HL-60/S4 treated with retinoic acid at 250 ng/mL for 4 days and 3 days (cell line): ENCODE data around the gene TRABD2A.
"Not testable (repeated sequence)": the region's sequence is repeated elsewhere in the genome, so short reads cannot be mapped to it uniquely, and the experiment has no call there.

Experiments used
- in situ Hi-C: fragments of 300-500 bp; cut with MboI; formaldehyde crosslinking; loops from 2 replicates; pipeline ENCODE4 v1.7.0; 2022; ENCODE audit warnings: low sequenced_read_pairs

Gene TRABD2A

DNA sequence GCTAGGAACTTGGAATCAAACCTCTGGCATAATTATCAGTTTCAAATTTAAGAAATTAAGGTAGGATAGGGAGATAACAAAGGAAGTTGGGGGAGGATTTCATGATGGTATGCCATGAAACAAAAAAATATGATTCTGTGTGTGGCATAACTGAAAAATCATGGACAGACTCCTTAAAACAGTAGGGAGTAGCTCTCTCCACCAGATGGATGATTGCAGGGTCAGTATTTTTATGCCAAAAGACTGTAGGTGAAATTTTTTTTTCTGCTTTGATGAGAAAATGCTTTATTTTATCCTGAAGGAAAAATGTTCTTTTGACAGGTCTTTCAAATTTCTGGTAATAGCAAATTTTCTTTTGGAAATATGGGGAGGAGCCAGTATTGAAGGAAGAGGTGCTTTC is 94.3 kb downstream of the TRABD2A start:
- in situ Hi-C loops = no loop called here

DNA sequence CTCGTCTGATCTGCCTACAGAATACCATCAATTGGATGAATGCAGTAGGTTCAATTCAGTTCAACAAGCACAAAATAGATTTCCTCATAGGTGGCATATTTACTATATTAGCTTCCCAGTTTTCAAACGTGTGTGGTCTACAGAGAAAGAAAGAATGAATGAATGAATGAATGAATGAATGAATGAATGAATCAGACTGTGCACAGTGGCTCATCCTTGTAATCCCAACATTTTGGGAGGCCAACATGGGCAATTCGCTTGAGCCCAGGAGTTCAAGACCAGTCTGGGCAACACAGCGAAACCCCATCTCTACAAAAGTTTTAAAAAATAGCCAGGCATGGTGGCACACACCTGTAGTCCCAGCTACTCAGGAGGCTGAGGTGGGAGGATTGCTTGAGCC is 94.9 kb downstream of the TRABD2A start:
- in situ Hi-C loops = no loop called here

DNA sequence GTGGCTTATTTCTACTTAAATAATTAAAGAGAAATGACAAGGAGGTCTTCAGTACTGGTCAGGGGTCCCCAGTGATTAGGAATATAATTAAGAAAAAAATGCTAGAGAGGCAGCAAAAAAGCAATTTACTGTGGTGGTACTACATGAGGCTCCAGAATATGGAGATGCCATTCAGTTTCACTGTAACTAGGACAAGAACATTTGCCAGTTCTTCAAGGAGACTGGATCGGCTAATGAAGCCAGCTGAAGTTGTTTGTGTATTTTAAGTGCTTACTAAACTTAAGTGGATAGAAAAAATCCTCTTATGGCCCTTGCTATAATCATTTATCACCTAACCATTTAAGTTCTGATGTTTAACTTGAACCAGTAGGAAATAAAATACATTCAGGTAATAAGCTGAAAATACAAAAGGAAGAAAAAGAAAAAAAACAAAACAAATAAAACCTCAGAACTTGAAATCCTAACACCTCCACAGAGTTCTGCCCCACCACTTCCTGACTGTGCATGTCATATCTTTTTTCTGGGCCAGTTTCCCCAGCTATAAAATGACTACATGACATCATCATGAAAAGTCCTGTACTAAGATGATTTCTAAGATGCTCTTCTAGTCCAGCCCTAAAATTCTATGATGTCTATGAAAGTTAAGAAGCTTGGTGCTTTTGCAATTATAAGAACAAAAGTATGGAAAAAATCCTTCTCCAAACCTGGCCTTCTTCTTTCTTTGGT is 98.0 kb downstream of the TRABD2A start:
- in situ Hi-C loops = no loop called here

DNA sequence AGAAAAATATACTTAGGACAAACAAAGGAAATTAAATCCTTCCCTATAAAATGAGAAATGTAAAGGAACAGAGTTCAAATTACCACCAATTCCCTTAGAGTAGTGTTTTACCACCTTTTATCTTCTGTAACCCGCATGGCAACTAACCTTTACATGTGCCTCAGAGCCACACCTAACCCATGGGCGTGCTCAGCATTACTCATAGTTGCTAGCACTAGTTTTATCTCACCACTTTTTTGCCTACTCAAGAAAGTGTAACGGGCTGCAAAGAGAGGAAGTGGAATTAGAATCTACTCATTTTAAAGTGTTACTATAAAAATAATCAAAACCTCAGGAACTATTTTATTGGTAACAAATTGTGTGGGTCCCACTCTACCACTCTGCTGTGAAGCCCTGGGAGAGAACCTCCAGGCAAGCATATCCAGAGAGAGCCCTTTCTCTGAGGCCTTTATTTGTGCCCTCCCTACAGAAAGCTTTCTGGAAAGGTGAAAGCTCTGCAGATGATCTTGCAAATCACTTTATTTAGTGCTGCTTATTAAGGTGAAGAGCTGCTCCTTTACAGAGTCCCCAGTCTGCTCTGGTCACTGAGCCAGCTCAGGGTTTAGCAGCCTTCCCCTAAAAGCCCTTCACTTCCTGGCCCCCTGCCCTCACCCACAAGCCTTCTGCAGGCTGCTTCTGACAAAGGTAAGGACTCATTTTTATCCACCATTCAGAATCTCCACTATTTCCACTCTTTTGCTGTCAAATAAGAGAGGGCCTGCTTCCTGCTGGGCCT is 98.8 kb downstream of the TRABD2A start:
- in situ Hi-C loops = no loop called here

DNA sequence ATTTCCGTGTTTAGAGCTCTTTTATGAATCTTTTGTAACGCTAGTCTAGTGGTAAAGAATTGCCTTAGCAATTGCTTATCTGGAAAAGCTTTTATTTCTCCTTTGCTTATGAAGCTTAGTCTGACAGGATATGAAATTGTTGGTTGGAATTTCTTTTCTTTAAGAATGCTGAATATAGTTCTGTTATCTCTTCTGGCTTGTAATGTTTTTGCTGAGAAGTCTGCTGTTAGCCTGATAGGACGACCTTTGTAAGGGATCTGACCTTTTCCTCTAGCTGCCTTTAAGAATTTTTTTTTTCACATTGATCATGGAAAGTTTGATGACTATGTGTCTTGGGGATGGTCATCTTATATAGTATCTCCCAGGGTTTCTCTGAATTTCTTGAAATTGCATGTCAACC is 101.1 kb downstream of the TRABD2A start:
- in situ Hi-C loops = no loop called here

DNA sequence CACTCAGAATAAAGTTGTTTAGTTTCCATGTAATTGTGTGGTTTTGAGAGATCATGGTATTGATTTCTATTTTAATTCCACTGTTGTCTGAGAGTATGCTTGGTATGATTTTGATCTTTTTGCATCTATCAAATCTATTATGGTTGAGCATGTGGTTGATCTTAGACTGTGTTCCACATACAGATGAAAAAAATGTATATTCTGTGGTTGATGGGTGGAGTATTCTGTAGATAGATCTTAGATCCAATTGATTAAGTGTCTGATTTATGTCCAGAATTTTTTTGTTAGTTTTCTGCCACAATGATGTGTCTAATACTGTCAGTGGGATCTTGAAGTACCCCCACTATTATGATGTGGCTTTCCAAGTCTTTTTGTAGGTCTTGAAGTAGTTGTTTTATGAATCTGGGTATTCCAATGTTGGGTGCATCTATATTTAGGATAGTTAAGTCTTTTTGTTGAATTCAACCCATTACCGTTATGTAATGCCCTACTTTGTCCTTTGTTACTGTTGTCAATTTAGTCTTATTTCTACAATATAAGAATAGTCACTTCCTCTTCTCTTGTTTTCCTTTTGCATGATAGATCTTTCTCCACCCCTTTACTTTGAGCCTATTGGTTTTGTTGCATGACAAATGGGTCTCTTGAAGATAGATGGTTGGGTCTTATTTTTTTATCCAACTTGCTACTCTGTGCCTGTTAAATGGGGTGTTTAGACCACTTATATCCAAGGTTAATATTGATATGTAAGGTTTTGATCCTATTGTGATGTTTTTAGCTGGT is 101.8 kb downstream of the TRABD2A start:
- in situ Hi-C loops = no loop called here

DNA sequence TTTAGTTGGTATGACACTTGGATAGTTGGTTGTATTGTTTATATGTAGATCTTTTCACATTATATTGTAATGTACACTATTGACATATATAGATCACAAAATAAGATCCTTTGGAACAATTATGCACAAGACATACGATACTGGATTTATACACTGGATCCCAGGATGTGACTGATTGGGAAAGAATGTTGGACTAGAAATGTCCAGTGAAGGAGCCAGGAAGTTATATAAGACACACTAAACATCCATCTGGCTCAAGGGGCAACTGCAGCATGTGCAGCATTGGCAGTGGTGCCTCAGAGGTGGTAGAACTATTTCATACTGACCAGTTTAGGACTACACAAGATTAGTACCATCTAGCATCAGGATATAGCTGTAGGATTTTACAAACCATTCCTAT is 104.9 kb downstream of the TRABD2A start:
- in situ Hi-C loops = no loop called here

DNA sequence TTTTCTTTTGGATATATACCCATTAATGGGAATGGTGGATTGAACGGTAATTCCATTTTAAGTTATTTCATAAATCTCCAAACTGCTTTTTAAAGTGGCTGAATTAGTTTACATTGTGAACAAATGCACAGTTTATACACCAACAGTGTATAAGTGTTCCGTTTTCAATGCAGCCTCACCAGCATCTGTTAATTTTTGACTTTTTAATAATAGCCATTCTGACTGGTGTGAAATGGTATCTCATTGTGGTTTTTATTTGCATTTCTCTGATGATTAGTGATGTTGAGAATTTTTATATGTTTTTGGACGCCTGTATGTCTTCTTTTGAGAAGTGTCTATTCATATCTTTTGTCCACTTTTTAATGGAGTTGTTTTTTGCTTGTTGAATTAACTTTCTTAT is 107.3 kb downstream of the TRABD2A start:
- in situ Hi-C loops = not testable (repeated sequence)
